Activated CD8-positive, alpha-beta T cell treated with anti-CD3 and anti-CD28 coated beads, Interleukin-2, amount 10 ng/mL, durations not matched to agents 7 days and 5 days (primary cell): ENCODE results near the gene PANX3. TPM values are rescaled to one million over a fixed set of nuclear protein-coding genes. Genes with fewer than 3 reads are reported as not detected.
A peak's percentile ranks its signal among the peaks of the same experiment; 100 is the strongest.

Source experiments
- ATAC-seq: fragments of 150-1000 bp; cut with Tn5 transposase; one replicate; pipeline ENCODE4 v1.10.0; 2021; ENCODE audit warnings: moderate library complexity
- CTCF ChIA-PET: fragments of 350-600 bp; sonication (Branson Sonifier 250); formaldehyde crosslinking; loops from one replicate; lab custom pipeline; 2021; ENCODE audit warnings: antibody characterized with exemption; lab: Charles Lee
- POLR2A ChIA-PET: fragments of 350-600 bp; sonication (Branson Sonifier 250); formaldehyde crosslinking; loops from one replicate; lab custom pipeline; 2021; ENCODE audit warnings: antibody characterized with exemption; lab: Charles Lee
- DNase-seq: peaks from one replicate; pipeline ENCODE4 v3.0.0-alpha.2; 2020
- H3K27ac Mint-ChIP-seq: one replicate; pipeline ENCODE4 v1.8.0; 2021; ENCODE audit warnings: mild to moderate bottlenecking, mixed read lengths
- H3K27me3 Mint-ChIP-seq: one replicate; pipeline ENCODE4 v1.8.0; 2021; ENCODE audit warnings: low read depth, mixed read lengths
- H3K36me3 Mint-ChIP-seq: one replicate; pipeline ENCODE4 v1.8.0; 2021; ENCODE audit warnings: low read depth, mixed read lengths
- H3K4me1 Mint-ChIP-seq: one replicate; pipeline ENCODE4 v1.8.0; 2021; ENCODE audit warnings: low read depth, mixed read lengths
- H3K4me3 Mint-ChIP-seq: one replicate; pipeline ENCODE4 v1.8.0; 2021; ENCODE audit warnings: mild to moderate bottlenecking, mixed read lengths
- H3K9me3 Mint-ChIP-seq: one replicate; pipeline ENCODE4 v1.8.0; 2022; ENCODE audit warnings: mixed read lengths; ENCODE audit not compliant: insufficient read depth
- total RNA-seq, 2 experiments: library from RNA; stranded (reverse); gene quantifications; one replicate each; pipeline ENCODE4 v1.2.3, GENCODE V29; 2021

Gene PANX3
- total RNA-seq = not detected

DNA sequence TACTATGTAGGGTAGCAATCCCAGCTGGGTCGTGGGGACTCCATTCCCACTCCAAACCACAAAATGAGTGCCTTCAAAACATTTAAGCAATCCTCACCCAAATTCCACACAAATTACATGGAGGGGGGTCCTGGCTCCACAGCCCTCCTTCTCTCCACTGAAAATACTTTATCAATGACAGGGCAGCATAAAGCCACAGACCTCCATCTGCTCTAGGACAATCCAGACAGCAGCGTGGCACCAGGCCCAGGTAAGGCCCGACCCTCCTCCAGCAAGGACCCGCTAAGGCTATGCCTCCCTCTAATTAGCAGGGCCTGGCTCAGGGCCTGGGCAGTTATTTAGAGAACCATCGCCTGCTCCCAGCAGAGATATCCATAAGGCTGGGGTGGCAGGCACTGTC lies at the start of gene PANX3:
Gene PANX3, plus strand, starts transcription at position 365 of the 400 bp plus-strand sequence. CDS start 129 bp downstream, outside the sequence.
- peaks cover 15% of the 10 kb centered on the region for H3K4me1 Mint-ChIP-seq
- ATAC-seq (no peak), DNase-seq (no peak)
- CTCF ChIA-PET = interaction anchor here (0.9 kb wide), 1 partner anchor 153 kb away, joined by 3 read pairs; no protein-coding TSS in a partner anchor
- H3K9me3 Mint-ChIP-seq = no peaks in the 10 kb centered on the region
- POLR2A ChIA-PET = no interaction called here
- H3K4me3 Mint-ChIP-seq = no peak within 1 kb of the TSS
- H3K27ac Mint-ChIP-seq = peak within 1 kb of the TSS; percentile 62
- no peaks in the 10 kb centered on the region for H3K36me3 Mint-ChIP-seq
- H3K27me3 Mint-ChIP-seq = peaks cover 6% of the 10 kb centered on the region

DNA sequence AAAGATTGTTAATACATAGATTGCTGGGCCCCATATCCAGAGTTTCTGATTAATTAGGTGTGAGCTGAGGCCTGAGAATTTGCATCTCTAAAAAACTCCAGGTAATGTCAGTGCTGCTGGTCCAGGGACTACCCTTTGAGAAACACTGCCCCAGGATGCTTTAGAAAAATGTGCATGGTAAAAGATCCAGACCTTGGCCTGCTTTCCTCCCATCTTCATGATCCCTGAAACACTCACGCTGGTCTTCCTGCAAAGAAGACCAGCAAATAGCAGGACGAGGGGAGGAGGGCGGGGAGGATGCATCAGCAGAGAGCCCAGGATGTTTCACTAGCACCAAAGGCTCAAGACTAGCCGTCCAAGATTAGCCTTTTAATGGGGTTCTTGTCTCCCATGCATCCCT lies 41.5 kb upstream of the PANX3 start, which contains the start of gene OR8A1:
Gene OR8A1, plus strand, starts transcription at position 301 of the 400 bp plus-strand sequence. CDS start 123 bp downstream, outside the sequence.
- no peak for ATAC-seq
- no peaks in the 10 kb centered on the region for H3K9me3 Mint-ChIP-seq
- H3K36me3 Mint-ChIP-seq = no peaks in the 10 kb centered on the region
- CTCF ChIA-PET = interaction anchor here (1.5 kb wide), 1 partner anchor 554 kb away, joined by 3 read pairs; no protein-coding TSS in a partner anchor
- no peak within 1 kb of the TSS for H3K27ac Mint-ChIP-seq
- H3K27me3 Mint-ChIP-seq = peaks cover 4% of the 10 kb centered on the region
- DNase-seq = no peak
- no peak within 1 kb of the TSS for H3K4me3 Mint-ChIP-seq
- POLR2A ChIA-PET = no interaction called here
- no peaks in the 10 kb centered on the region for H3K4me1 Mint-ChIP-seq

DNA sequence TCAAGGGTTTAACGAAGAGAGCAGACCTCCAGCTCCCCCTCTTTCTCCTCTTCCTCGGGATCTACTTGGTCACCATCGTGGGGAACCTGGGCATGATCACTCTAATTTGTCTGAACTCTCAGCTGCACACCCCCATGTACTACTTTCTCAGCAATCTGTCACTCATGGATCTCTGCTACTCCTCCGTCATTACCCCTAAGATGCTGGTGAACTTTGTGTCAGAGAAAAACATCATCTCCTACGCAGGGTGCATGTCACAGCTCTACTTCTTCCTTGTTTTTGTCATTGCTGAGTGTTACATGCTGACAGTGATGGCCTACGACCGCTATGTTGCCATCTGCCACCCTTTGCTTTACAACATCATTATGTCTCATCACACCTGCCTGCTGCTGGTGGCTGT lies 41.1 kb upstream of the PANX3 start:
- Mint-ChIP-seq H3K9me3 (no peaks in the 10 kb centered on the region), H3K27me3 (peaks cover 3% of the 10 kb centered on the region), H3K27ac (no peak overlapping the region), H3K4me1 (no peaks in the 10 kb centered on the region), H3K4me3 (no peak overlapping the region), H3K36me3 (no peaks in the 10 kb centered on the region)
- POLR2A ChIA-PET = no interaction called here
- CTCF ChIA-PET = interaction anchor here (1.5 kb wide), 1 partner anchor 554 kb away, joined by 3 read pairs; no protein-coding TSS in a partner anchor
- no peak for DNase-seq
- ATAC-seq = no peak

GRCh38 chr11:124577716-124578427 lies 33.4 kb upstream of the PANX3 start:
- DNase-seq = no peak
- H3K27me3 Mint-ChIP-seq = peaks cover 6% of the 10 kb centered on the region
- CTCF ChIA-PET = interaction anchor here (0.8 to 1.2 kb wide), 2 partner anchors 8 to 161 kb away, joined by 3 read pairs; no protein-coding TSS in a partner anchor
- POLR2A ChIA-PET = no interaction called here
- H3K9me3 Mint-ChIP-seq = no peaks in the 10 kb centered on the region
- H3K27ac Mint-ChIP-seq = no peak overlapping the region
- H3K4me1 Mint-ChIP-seq = no peaks in the 10 kb centered on the region
- no peaks in the 10 kb centered on the region for H3K36me3 Mint-ChIP-seq
- H3K4me3 Mint-ChIP-seq = no peak overlapping the region
- ATAC-seq = no peak

GRCh38 chr11:124578761-124579160 lies 32.5 kb upstream of the PANX3 start:
- CTCF ChIA-PET = interaction anchor here (0.8 kb wide), 1 partner anchor 162 kb away, joined by 3 read pairs; no protein-coding TSS in a partner anchor

DNA sequence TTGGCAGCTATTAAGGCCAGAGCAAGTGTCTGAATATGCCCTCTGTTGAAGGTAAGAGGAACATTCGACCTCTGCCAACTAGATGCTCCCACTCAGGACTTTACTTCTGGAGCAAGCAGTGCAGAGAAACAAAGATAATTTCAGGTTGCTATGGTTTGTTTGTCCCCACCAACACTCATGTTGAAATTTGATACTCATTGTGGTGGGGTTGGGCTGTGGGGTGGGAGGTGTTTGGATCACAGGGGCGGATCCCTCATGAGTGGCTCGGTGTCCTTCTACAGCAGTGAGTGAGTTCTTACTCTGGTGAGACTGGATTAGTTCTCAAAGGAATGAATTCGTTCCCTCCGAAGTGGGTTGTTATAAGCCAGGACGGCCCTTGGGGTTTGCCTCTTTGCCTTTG lies 29.4 kb upstream of the PANX3 start:
- DNase-seq (no peak), ATAC-seq (no peak)
- CTCF ChIA-PET = no interaction called here
- H3K4me3 Mint-ChIP-seq = no peak overlapping the region
- H3K27me3 Mint-ChIP-seq = peaks cover 5% of the 10 kb centered on the region
- H3K9me3 Mint-ChIP-seq = no peaks in the 10 kb centered on the region
- no peaks in the 10 kb centered on the region for H3K4me1 Mint-ChIP-seq
- POLR2A ChIA-PET = no interaction called here
- H3K36me3 Mint-ChIP-seq = no peaks in the 10 kb centered on the region
- no peak overlapping the region for H3K27ac Mint-ChIP-seq

More at GRCh38 chr11:124578761-124579160, 32.5 kb upstream of the PANX3 start:
- Mint-ChIP-seq H3K9me3 (no peaks in the 10 kb centered on the region), H3K4me1 (no peaks in the 10 kb centered on the region), H3K4me3 (no peak overlapping the region), H3K27ac (no peak overlapping the region), H3K27me3 (peaks cover 5% of the 10 kb centered on the region), H3K36me3 (no peaks in the 10 kb centered on the region)
- ATAC-seq (no peak), DNase-seq (no peak)
- POLR2A ChIA-PET = no interaction called here

DNA sequence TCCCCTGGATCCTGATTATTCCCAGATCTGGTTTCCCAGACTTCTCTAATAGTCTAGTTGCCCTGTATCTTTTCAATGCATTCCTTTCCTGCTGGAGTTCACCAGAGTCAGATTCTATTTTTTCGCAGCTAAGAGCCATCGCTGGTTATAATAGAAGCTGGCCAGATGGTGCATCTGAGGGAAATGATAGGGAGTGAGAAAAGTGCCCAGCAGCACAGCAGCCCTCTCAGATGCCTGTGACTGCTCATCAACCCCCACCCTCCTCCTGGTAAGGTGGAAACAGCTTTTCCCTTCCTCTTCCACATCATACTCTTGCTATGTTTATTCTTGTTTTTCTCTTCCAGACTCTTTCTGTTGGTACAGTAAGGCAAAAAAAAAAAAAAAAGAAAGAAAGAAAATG lies 28.7 kb upstream of the PANX3 start:
- POLR2A ChIA-PET = no interaction called here
- H3K4me3 Mint-ChIP-seq = no peak overlapping the region
- H3K27me3 Mint-ChIP-seq = peaks cover 13% of the 10 kb centered on the region
- H3K36me3 Mint-ChIP-seq = no peaks in the 10 kb centered on the region
- H3K9me3 Mint-ChIP-seq = no peaks in the 10 kb centered on the region
- DNase-seq = no peak
- H3K4me1 Mint-ChIP-seq = no peaks in the 10 kb centered on the region
- no peak for ATAC-seq
- H3K27ac Mint-ChIP-seq = no peak overlapping the region
- CTCF ChIA-PET = interaction anchor here (3.8 to 3.9 kb wide), 2 partner anchors 167 to 181 kb away, joined by 14 to 25 read pairs; no protein-coding TSS in a partner anchor

DNA sequence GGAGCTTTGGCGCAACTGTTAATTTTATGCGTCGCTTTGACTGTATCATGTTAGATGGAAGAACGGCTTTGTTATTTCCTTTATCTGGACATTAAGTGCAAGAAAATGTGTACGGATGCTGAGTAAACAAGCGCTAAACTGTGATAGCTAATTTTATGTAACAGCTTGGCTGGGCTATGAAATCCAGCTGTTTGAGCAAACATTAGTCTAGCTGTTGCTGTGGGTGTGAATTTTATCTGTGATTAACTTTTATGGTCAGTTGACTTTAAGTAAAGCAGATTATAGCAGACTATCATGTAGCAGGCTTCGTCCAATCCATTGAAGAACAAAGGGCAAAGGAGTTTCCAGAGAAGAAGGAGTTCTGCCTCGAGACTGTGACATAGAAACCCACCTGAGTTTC lies 27.4 kb upstream of the PANX3 start:
- H3K9me3 Mint-ChIP-seq = no peaks in the 10 kb centered on the region
- no peak for ATAC-seq
- CTCF ChIA-PET = interaction anchor here (3.8 to 3.9 kb wide), 2 partner anchors 168 to 182 kb away, joined by 14 to 25 read pairs; no protein-coding TSS in a partner anchor

DNA sequence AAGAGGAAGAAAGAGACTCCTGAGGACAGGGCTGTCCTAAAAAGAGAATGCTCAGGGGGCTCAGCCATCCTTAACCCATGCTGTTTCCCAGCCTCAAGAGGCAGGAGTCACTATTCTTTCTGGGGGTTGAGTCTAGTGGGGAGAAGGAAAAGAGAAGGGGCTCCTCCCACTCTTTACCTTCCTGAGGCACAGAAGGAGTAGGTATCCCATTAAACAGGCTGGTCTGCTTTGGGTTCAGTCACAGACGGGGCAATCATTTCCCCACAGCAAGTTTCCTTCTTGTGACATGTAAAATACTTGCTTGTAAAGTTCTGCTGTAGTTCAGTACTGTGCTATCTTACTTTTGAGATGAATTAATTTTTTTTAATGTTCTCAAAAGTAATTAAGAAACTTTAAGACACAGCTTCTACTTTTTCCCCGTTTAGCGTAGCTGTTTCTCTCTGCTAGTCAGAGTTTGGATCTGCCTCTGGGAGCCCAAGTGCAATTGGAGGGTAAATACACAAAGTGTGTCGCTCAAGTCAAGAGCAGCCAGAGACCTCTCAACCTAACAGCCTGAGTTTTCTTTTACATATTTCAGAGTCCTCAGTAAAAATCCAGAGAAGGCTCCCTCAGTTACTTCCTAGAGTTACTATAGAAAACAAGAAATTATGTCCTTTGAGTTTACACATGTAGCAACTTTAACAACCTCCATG lies 26.4 kb upstream of the PANX3 start:
- Mint-ChIP-seq H3K4me1 (no peaks in the 10 kb centered on the region), H3K9me3 (no peaks in the 10 kb centered on the region), H3K36me3 (no peaks in the 10 kb centered on the region), H3K27me3 (peaks cover 18% of the 10 kb centered on the region), H3K4me3 (no peak overlapping the region), H3K27ac (no peak overlapping the region)
- ChIA-PET CTCF (interaction anchor here (0.7 to 3.9 kb wide), 7 partner anchors 8 to 183 kb away, joined by 3 to 25 read pairs (median 4); no protein-coding TSS in a partner anchor), POLR2A (no interaction called here)
- ATAC-seq (no peak), DNase-seq (no peak)

More for the DNA sequence above, 27.4 kb upstream of the PANX3 start:
- DNase-seq = no peak
- Mint-ChIP-seq H3K36me3 (no peaks in the 10 kb centered on the region), H3K4me3 (no peak overlapping the region), H3K27ac (no peak overlapping the region), H3K27me3 (peaks cover 18% of the 10 kb centered on the region), H3K4me1 (no peaks in the 10 kb centered on the region)
- POLR2A ChIA-PET = no interaction called here

GRCh38 chr11:124586238-124586860 lies 24.9 kb upstream of the PANX3 start:
- H3K4me3 Mint-ChIP-seq = no peak overlapping the region
- H3K4me1 Mint-ChIP-seq = no peaks in the 10 kb centered on the region
- ChIA-PET CTCF (interaction anchor here (1.4 to 3.9 kb wide), 5 partner anchors 18 to 184 kb away, joined by 3 to 25 read pairs (median 5); no protein-coding TSS in a partner anchor), POLR2A (interaction anchor here (0.9 kb wide), 1 partner anchor 35 kb away, joined by 3 read pairs; no protein-coding TSS in a partner anchor)
- H3K9me3 Mint-ChIP-seq = no peaks in the 10 kb centered on the region
- peaks cover 19% of the 10 kb centered on the region for H3K27me3 Mint-ChIP-seq
- no peaks in the 10 kb centered on the region for H3K36me3 Mint-ChIP-seq
- DNase-seq = peak; percentile 57
- no peak for ATAC-seq
- H3K27ac Mint-ChIP-seq = no peak overlapping the region

DNA sequence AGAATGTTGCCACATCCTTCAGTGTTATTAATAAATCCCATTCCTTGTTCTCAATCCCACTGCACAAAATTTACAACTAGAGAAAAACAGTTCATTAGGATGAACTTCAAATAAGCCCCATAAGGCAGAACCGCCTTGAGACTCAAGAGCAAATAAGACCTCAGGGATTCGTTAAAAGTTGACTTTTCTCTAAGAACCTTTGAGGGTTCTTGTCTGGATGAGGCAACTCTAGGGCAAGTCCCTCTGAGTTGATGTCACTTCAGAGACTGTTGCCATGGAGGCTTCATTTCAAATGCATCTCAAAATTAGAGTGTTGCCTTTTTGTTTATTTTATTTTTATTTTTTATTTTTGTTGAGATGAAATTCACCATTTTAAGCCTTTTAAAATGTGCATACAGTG lies 19.8 kb upstream of the PANX3 start:
- ChIA-PET CTCF (no interaction called here), POLR2A (no interaction called here)
- no peaks in the 10 kb centered on the region for H3K4me1 Mint-ChIP-seq
- H3K4me3 Mint-ChIP-seq = no peak overlapping the region
- no peak overlapping the region for H3K27ac Mint-ChIP-seq
- no peak for ATAC-seq
- no peaks in the 10 kb centered on the region for H3K9me3 Mint-ChIP-seq
- no peaks in the 10 kb centered on the region for H3K36me3 Mint-ChIP-seq
- DNase-seq = no peak
- peaks cover 20% of the 10 kb centered on the region for H3K27me3 Mint-ChIP-seq
